T-helper 1 cell treated with Interleukin-12 subunit alpha and Interleukin-12 subunit beta and Interleukin-4 antibody, amounts not matched to agents 30 ng/mL and 1 ng/mL, for 36 hours (primary cell): ENCODE measurements around the gene LMNA. TPM values are rescaled to one million over a fixed set of nuclear protein-coding genes. Genes with fewer than 3 reads are reported as not detected.
"Not testable (repeated sequence)": the region's sequence is repeated elsewhere in the genome, so short reads cannot be mapped to it uniquely, and the experiment has no call there.

ENCODE experiments used
- intact Hi-C: fragments of 100-400 bp; cut with micrococcal nuclease; formaldehyde crosslinking; loops from one replicate; pipeline ENCODE4 v1.15.1; 2024
- total RNA-seq: library from RNA; stranded (reverse); gene quantifications from 2 replicates; pipeline ENCODE4 v1.2.3, GENCODE V29; 2022

Gene LMNA
- total RNA-seq, 1 donor from 2014 or later = 32.7 TPM

DNA sequence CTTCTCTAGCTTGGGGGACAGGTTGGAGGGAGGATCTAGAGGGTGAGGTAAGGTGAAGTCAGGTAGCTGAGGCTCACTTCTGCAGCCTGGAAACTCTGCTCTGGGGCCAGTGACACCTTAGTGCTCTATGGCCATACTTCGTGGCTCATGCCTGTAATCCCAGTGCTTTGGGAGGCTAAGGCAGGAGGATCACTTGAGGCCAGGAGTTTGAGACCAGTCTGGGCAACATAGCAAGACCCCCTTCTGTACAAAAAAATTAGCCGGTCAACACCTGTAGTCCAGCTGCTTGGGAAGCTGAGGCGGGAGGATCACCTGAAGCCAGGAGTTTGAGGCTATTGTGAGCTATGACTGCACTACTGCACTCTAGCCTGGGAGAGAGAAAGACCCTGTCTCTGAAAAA lies 5.8 kb downstream of the LMNA start:
- intact Hi-C loops = no loop called here

DNA sequence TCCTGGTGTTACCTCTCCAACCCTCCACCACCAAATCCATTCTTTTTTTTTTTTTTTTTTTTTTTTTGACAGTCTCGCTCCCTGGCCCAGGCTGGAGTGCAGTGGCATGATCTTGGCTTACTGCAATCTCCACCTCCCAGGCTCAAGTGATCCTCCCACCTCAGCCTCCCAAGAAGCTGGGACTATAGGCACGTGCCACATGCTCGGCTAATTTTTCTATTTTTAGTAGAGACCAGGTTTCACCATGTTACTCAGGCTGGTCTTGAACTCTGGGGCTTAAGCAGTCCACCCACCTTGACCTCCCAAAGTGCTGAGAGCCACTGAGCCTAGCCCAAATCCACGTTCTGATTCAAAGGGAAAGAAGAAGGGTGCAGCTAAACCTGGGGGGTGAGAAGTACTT lies 6.5 kb downstream of the LMNA start:
- intact Hi-C loops = not testable (repeated sequence)

GRCh38 chr1:156121457-156121856 lies 6.9 kb downstream of the LMNA start:
- intact Hi-C loops = no loop called here

GRCh38 chr1:156122086-156122485 lies 7.6 kb downstream of the LMNA start:
- intact Hi-C loops = no loop called here

GRCh38 chr1:156122519-156123355 lies 8.2 kb downstream of the LMNA start:
- intact Hi-C loops = loop anchor here (1.0 kb wide), 1 partner anchor 8 kb away; the partner anchor contains the start of gene LMNA

DNA sequence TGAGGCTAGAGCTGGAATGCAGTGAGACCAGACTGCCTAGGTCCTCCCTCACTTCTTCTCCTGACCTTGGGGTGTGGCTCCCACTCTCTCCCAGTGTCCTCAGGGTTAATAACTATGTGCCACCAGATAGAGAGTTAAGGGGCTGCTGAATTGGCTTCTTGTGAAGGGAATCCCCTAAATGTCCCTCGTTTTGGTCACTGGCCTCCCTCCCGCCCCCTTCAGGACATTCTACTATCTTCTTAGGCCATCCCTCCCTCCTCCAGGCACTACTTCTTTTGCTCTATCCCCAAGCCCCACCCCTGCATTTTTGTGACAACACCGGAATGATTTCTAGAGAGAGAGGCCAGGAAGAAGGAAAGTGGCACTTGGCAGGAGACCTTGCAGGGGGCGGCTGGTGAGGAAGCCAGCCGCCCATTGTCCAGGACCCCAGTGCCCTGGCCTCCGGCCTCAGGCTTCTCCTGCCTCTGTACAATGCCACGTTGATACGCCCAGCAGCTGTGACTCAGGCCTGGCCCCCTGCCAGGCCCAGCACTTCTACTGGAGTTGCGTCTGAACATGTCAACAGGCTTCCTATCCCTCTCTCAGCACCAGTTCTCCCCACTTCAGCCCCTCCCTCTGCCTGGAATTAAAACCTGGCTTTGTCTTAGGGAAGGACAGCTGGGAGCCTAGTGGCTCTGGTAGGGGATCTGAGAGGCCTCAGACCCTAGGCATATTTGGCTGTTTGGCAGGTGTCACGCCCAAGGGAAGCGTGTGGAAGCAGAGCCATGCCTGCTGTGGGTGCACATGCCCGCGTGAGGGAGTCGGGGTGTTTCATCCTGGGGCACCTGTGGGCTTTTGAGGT lies 9.1 kb downstream of the LMNA start:
- intact Hi-C loops = loop anchor here (1.0 kb wide), 1 partner anchor 9 kb away; the partner anchor contains the start of gene LMNA

GRCh38 chr1:156124557-156125483 lies 10.3 kb downstream of the LMNA start:
- intact Hi-C loops = no loop called here

- intact Hi-C loops = not testable (repeated sequence)
These were observed 11.0 kb downstream of the LMNA start for GRCh38 chr1:156125544-156125943.

- intact Hi-C loops = loop anchor here (2.0 kb wide), 2 partner anchors 71 to 191 kb away; partner anchors contain the start of genes KHDC4 and LAMTOR2
These were observed 11.6 kb downstream of the LMNA start for GRCh38 chr1:156126043-156126629.

- intact Hi-C loops = loop anchor here (1.0 to 2.0 kb wide), 5 partner anchors 13 to 192 kb away; partner anchors contain the start of genes KHDC4, LAMTOR2 and LMNA
These were observed 12.4 kb downstream of the LMNA start for GRCh38 chr1:156126630-156127534.

- intact Hi-C loops = no loop called here
These were observed 13.8 kb downstream of the LMNA start for GRCh38 chr1:156128308-156128653.

GRCh38 chr1:156128654-156129597 lies 14.4 kb downstream of the LMNA start:
- intact Hi-C loops = no loop called here

DNA sequence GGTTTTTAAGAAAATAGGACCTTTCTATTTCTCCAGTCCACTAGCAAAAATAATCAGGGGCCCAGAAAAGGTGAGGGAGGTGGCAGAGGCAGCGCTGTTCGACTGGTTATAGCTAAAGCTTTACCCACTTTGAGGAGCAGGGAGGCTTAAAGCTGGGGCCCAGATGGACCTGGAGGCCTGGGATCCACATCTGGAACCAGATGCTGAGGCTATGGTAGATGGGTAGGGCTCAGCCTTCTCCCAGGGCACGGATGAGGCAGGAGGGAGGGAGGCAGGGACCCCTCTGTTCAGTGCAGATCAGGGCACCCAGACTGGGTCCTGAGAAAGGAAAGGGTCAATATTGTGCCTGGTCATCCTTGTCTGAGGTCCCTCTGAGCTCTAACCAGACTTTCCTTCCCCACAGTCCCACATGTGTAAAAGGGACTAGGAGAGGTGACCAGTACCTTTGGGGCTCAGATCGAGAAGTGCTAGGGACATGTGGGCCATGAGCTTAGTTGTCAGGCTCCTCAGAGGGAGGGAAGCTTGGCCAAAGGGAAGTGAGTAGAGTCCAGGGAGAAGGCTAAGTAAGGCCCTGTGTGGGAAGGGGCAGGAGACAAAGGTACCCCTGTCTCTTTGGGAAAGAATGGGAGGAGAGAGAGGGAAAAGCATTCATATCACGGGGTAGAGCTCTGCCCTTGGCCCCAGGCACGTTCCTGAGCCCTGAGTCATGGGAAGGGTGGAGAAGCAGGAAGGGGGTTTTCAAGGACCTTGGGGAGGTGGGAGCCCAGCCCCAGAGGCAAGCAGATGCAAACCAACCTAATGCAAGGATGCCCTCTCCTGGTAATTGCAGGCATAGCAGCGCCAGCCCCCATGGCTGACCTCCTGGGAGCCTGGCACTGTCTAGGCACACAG lies 15.4 kb downstream of the LMNA start:
- intact Hi-C loops = loop anchor here (1.0 kb wide), 2 partner anchors 34 to 40 kb away; no protein-coding TSS in a partner anchor

- intact Hi-C loops = loop anchor here (1.0 kb wide), 2 partner anchors 34 to 40 kb away; no protein-coding TSS in a partner anchor
These were observed 16.0 kb downstream of the LMNA start for GRCh38 chr1:156130578-156130942.

DNA sequence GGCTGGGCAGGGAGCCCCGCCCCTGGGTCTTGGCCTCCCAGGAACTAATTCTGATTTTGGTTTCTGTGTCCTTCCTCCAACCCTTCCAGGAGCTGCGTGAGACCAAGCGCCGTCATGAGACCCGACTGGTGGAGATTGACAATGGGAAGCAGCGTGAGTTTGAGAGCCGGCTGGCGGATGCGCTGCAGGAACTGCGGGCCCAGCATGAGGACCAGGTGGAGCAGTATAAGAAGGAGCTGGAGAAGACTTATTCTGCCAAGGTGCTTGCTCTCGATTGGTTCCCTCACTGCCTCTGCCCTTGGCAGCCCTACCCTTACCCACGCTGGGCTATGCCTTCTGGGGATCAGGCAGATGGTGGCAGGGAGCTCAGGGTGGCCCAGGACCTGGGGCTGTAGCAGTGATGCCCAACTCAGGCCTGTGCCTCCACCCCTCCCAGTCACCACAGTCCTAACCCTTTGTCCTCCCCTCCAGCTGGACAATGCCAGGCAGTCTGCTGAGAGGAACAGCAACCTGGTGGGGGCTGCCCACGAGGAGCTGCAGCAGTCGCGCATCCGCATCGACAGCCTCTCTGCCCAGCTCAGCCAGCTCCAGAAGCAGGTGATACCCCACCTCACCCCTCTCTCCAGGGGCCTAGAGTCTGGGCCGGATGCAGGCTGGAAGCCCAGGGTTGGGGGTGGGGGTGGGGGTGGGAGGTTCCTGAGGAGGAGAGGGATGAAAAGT lies 20.4 kb downstream of the LMNA start:
- intact Hi-C loops = no loop called here
